Inflammatory macrophage (primary cell): ENCODE measurements around the gene SPG7.

Experiments used
- DNase-seq, 2 donors: peaks; one replicate each; pipeline ENCODE4 v3.0.0-alpha.2; 2020 to 2022

The SPG7 gene

DNA sequence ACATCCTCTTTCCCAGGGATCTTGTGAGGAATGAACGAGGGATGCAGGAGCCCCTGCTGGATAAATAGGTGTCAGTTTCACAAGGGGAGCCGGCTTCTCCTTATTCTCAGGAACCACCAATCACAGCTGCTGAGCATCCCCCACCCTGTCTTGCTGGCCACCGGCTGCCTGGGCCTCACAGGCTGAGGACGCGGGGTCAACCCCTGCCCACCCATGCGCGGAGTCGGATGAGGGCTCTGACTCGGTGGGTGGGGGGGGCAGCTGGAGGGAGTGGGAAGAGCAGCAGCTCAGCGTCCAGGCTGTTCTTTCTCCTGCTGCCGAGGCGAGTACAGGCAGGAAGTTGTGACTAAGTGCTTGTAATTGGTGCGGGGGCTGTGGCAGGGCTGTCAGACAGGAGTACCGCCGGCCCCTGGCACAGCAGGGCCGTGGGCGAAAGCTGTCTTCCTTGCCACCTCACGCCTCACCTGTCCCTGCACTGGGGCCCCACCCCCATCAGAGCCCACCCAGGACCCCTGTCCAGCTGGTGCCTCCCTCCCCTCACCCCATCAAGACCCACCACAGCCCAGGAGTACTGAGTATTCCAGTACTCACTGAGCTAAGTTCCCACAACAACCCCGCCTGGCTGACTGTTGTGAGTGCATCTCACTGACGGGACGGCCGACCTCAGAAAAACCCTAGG is 94.2 kb downstream of the SPG7 start:
- peak; percentile 60 to 82 for DNase-seq

DNA sequence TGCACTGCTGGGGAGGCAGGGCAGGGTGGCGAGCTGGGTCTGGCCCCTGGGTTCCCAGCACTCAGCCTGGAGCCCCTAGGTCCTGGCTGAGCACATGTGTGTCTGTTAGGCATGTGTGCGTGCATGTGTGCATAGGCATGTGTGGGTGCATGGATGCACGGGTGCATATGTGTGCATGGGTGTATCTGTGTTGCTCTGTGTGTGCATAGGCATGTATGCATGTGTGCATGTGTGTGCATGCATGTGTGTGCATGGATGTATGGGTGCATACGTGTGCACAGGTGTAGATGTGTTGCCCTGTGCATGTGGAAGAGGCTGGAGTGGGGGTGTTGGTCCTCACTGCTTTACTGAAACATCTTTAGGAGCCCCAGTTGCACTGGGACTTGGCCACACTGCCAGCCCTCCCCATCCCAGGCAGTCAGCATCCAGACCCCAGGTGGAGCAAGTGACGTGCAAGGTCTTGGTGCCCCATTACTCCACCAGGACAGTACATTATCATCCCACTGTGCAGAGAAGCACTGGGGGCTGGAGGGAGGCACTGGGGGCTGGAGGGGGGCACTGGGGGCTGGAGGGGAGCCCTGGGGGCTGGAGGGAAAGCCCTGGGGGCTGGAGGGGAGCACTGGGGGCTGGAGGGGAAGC is 94.9 kb downstream of the SPG7 start:
- no peak for DNase-seq

DNA sequence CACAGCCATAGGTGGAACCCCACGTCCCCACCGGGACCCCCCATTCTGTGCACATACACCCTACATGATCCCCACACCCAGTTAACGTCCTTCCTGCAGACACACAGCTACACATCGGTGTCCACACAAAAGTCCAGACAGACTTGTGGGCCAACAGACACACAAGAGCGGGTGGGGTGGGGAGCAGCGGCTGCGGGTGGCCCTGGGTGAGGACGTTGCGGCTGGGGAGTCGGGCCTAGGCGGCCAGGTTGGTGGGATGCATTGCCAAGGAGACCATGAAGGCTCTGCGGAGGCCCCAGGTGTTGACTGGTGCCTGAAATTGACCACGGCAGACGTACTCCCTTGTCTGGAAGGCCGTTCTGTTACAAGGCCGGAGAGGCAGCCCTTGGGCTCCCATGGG is 96.6 kb downstream of the SPG7 start:
- DNase-seq = no peak

DNA sequence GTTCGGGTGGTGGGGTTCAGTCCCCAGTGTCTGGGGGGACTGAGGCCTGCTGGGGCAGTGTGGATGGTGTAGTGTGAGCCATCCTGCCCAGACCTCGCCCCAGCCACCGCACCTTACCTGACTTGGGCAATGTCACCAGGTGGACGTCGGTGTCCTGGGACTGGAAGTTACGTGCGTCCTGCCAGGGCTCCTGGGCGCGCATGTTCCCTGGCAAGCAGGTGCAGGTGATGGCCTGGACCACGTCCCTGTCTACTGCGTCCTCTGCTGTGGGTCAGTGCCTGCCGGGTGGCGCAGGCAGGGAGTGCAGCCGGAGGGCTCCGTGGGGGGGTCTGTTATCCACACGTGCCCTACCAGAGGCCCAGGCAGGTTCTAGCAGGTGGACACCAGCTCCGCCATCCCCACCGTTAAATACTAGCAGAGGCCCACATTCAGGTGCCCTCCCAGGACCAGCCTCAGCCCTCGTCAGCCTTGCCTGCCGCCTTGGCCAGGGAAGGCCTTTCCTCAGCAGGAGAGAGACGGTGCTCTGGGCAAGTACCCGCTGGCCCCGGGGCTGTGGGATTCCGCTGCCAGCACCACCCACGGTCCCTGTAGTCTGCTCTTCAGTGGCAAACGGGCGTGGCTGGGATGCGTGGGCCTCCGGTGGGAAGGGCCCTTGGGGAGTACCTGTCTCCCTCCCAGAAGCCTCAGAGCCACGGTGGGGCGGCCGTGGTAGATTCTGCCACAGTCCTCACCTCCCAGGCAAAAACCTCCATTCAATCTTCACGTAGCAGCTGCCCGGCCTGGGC is 97.2 kb downstream of the SPG7 start:
- no peak for DNase-seq

DNA sequence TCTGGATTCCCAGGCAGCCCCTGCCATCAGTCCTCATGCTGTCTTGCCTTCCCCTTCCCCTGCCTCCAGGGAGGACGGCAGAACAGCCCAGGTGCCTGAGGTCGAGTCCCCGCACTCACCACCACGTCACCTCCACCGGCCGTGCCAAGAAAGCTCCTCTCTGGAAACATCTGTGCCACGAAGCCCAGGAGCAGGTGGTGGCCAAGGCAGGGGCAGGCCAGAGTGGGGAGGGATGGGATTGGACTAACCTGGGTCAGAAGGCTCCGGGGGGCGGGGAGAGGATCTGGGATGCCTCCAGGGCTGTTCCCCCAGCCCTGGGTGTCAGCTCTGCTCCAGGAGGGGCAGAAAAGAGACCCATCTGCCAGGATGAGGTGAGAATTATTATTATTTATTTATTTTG is 97.8 kb downstream of the SPG7 start:
- no peak for DNase-seq
